GM12878 (cell line): ENCODE measurements around the gene NECTIN1. TPM values are rescaled to one million over a fixed set of nuclear protein-coding genes. Genes with fewer than 3 reads are reported as not detected.

Experiments
- ATAC-seq: fragments of 200-7000 bp; cut with Tn5 transposase; 3 replicates; pipeline ENCODE4 v1.9.1; 2020; ENCODE audit warnings: mild to moderate bottlenecking, moderate library complexity
- BruUV-seq: library from RNA; stranded (reverse); fragments of 400-500 nt; replicated peaks from 2 replicates; lab custom pipeline; 2021; lab: Mats Ljungman, UMichigan
- CTCF ChIA-PET: fragments of 300-600 bp; sonication (Branson Sonifier 250); formaldehyde crosslinking; extraction: SDS; loops from one replicate; lab custom pipeline; 2021; ENCODE audit warnings: inconsistent platforms; lab: Yijun Ruan, JAX
- POLR2A ChIA-PET: fragments of 350-600 bp; formaldehyde crosslinking; extraction: SDS; loops from one replicate; lab custom pipeline; 2021; ENCODE audit warnings: inconsistent platforms; lab: Charles Lee
- RAD21 ChIA-PET: fragments of 300-600 bp; sonication (Branson Sonifier 250); formaldehyde crosslinking; loops from one replicate; lab custom pipeline; 2023; ENCODE audit warnings: antibody characterized with exemption; ENCODE audit not compliant: unreplicated experiment; lab: Charles Lee
- SMC1A ChIA-PET: fragments of 300-600 bp; sonication (Branson Sonifier 250); formaldehyde crosslinking; loops from one replicate; lab custom pipeline; 2023; ENCODE audit not compliant: unreplicated experiment, uncharacterized antibody; lab: Charles Lee
- DNase-seq: peaks from one replicate; pipeline ENCODE4 v3.0.0-alpha.2; 2011; ENCODE audit warnings: low read depth, low spot score
- FAIRE-seq: peaks from 3 replicates; lab custom pipeline; 2011; peaks lifted over from hg19 to GRCh38; lab: Jason Lieb, UNC
- H2AFZ ChIP-seq: 2 replicates; pipeline ENCODE4 v1.6.0; 2011; ENCODE audit warnings: low read depth, low read length, control low read depth; ENCODE audit not compliant: control insufficient read depth
- H3K27ac ChIP-seq: 2 replicates; pipeline ENCODE4 v1.5.1; 2011; ENCODE audit warnings: control low read depth; ENCODE audit not compliant: control insufficient read depth, insufficient read depth
- H3K27me3 ChIP-seq, 2 experiments: replicated peaks in 1 of 2; 2 replicates each; pipeline versions ENCODE4 v1.6.0 to v1.6.1; 2011; ENCODE audit warnings: low read length in 1 of 2; ENCODE audit not compliant: control insufficient read depth in 2 of 2, insufficient read depth in 2 of 2
- H3K36me3 ChIP-seq, 2 experiments: 2 replicates each; pipeline ENCODE4 v1.5.1; 2011; ENCODE audit warnings: low read length in 1 of 2; ENCODE audit not compliant: control insufficient read depth in 2 of 2, insufficient read depth in 2 of 2
- H3K4me1 ChIP-seq: 2 replicates; pipeline ENCODE4 v1.6.1; 2011; ENCODE audit warnings: mild to moderate bottlenecking, low read length, moderate library complexity, mixed read lengths; ENCODE audit not compliant: control insufficient read depth, insufficient read depth
- H3K4me2 ChIP-seq: 2 replicates; pipeline ENCODE4 v1.6.0; 2011; ENCODE audit warnings: control low read depth; ENCODE audit not compliant: control insufficient read depth, insufficient read depth
- H3K4me3 ChIP-seq: fragments of 200-600 bp; sonication (generic); 2 replicates; pipeline ENCODE4 v1.5.1; 2016
- H3K79me2 ChIP-seq: 2 replicates; pipeline ENCODE4 v1.6.0; 2011; ENCODE audit warnings: low read length; ENCODE audit not compliant: control insufficient read depth, insufficient read depth
- H3K9ac ChIP-seq: 2 replicates; pipeline ENCODE4 v1.8.0; 2011; ENCODE audit warnings: low read length, control low read depth, mixed read lengths; ENCODE audit not compliant: control insufficient read depth, insufficient read depth
- H3K9me3 ChIP-seq: replicated peaks from 3 replicates; pipeline ENCODE4 v1.5.1; 2011; ENCODE audit warnings: mild to moderate bottlenecking, low read length; ENCODE audit not compliant: control insufficient read depth, insufficient read depth
- H4K20me1 ChIP-seq: 2 replicates; pipeline ENCODE4 v1.6.0; 2011; ENCODE audit not compliant: control insufficient read depth, insufficient read depth
- ASH2L ChIP-seq: fragments of 300-600, 200-600 bp; sonication (generic); IDR thresholded peaks from 2 replicates; pipeline ENCODE4 v1.6.1; 2017; ENCODE audit warnings: low read depth, mild to moderate bottlenecking, borderline replicate concordance
- ATF3 ChIP-seq: IDR thresholded peaks from 2 replicates; pipeline ENCODE4 v1.6.1; 2011; ENCODE audit warnings: low read depth, mild to moderate bottlenecking, low read length, moderate library complexity, borderline replicate concordance; ENCODE audit errors: extremely low read depth
- BMI1 ChIP-seq: fragments of 450-650 bp; IDR thresholded peaks from 2 replicates; pipeline ENCODE4 v1.6.1; 2016; ENCODE audit warnings: mild to moderate bottlenecking, moderate library complexity, borderline replicate concordance
- BRCA1 ChIP-seq: IDR thresholded peaks from 2 replicates; pipeline ENCODE4 v1.6.1; 2011; ENCODE audit warnings: low read depth, low read length, improper control_type of control experiment
- FOXM1 ChIP-seq: IDR thresholded peaks from 2 replicates; pipeline ENCODE4 v1.6.1; 2012; ENCODE audit warnings: low read depth, mild to moderate bottlenecking, inconsistent platforms, low read length, moderate library complexity
- NFXL1 ChIP-seq: fragments of 450-650 bp; IDR thresholded peaks from 2 replicates; pipeline ENCODE4 v1.6.1; 2017; ENCODE audit warnings: antibody characterized with exemption, mild to moderate bottlenecking, borderline replicate concordance
- PRDM15 ChIP-seq: fragments of 450-650 bp; formaldehyde crosslinking; IDR thresholded peaks from 2 replicates; pipeline ENCODE4 v1.4.0; 2020; ENCODE audit warnings: mild to moderate bottlenecking, moderate library complexity
- SMAD1 ChIP-seq: fragments of 450-650 bp; IDR thresholded peaks from 2 replicates; pipeline ENCODE4 v1.6.1; 2018; ENCODE audit warnings: mild to moderate bottlenecking, low read depth; ENCODE audit not compliant: partially characterized antibody
- TBL1XR1 ChIP-seq: IDR thresholded peaks from 2 replicates; pipeline ENCODE4 v1.6.1; 2012; ENCODE audit warnings: low read depth, low read length, improper control_type of control experiment
- ZNF207 ChIP-seq: fragments of 450-650 bp; IDR thresholded peaks from 2 replicates; pipeline ENCODE4 v1.6.1; 2014; ENCODE audit warnings: antibody characterized with exemption, mild to moderate bottlenecking, borderline replicate concordance
- ZNF217 ChIP-seq: fragments of 450-650 bp; IDR thresholded peaks from 2 replicates; pipeline ENCODE4 v1.6.1; 2017; ENCODE audit warnings: antibody characterized with exemption, mild to moderate bottlenecking
- ZNF384 ChIP-seq: IDR thresholded peaks from 2 replicates; pipeline ENCODE4 v1.6.1; 2012; ENCODE audit warnings: low read depth, mild to moderate bottlenecking, low read length, improper control_type of control experiment, borderline replicate concordance
- ZNF622 ChIP-seq: fragments of 450-650 bp; IDR thresholded peaks from 2 replicates; pipeline ENCODE4 v1.6.1; 2017; ENCODE audit warnings: mild to moderate bottlenecking, inconsistent platforms
- WGBS: methylation state at CpG from one replicate; pipeline ENCODE4 v1.1.6; 2016; ENCODE audit warnings: low lambda C conversion rate; ENCODE audit not compliant: insufficient replicate concordance, insufficient coverage; ENCODE audit errors: missing lambda C conversion rate; 5-methylcytosine and 5-hydroxymethylcytosine counted together
- in situ Hi-C: fragments of 300-500 bp; cut with MboI; formaldehyde crosslinking; loops from 9 replicates; pipeline ENCODE4 v1.14.3; 2018; ENCODE audit warnings: mixed read lengths
- intact Hi-C: fragments of 100-400 bp; cut with micrococcal nuclease; formaldehyde crosslinking; loops from one replicate; pipeline ENCODE4 v1.14.2; 2022; ENCODE audit not compliant: unreplicated experiment
- polyA plus RNA-seq, 11 experiments: library from polyadenylated mRNA; depleted of rRNA in 4 of 11; unstranded in 6 of 11; stranded (reverse) in 5 of 11; fragments of >200 nt; fragmentation: Nextera tagmentation in 4 of 11; fragmentation: Illumina TruSeq in 1 of 11; extraction: Ambion mirVana in 4 of 11; extraction: Trizol in 1 of 11; gene quantifications; 1 replicate in 1 of 11; 2 replicates in 10 of 11; pipeline versions ENCODE4 v1.2.1 to v1.2.3, GENCODE V29; 2011 to 2016; ENCODE audit warnings: inconsistent platforms in 2 of 11, missing spikeins in 2 of 11, low read depth in 1 of 11
- total RNA-seq, 4 experiments: library from RNA; depleted of rRNA in 3 of 4; stranded (reverse); fragments of >200 nt in 3 of 4; fragmentation: Illumina TruSeq in 1 of 4; extraction: Trizol in 1 of 4; gene quantifications; 2 replicates each; pipeline versions ENCODE4 v1.2.1 to v1.2.3, GENCODE V29; 2013 to 2021
- TF ChIP-seq, protein P1 (sequence below), 3 experiments: IDR thresholded peaks in 2 of 3; conservative IDR thresholded peaks in 1 of 3; 2 replicates each; pipeline ENCODE4 v1.5.1; 2011; ENCODE audit warnings: low read depth in 3 of 3, low read length in 3 of 3, mild to moderate bottlenecking in 3 of 3, control low read depth in 2 of 3, moderate library complexity in 2 of 3, inconsistent platforms in 1 of 3, mixed read lengths in 1 of 3; ENCODE audit not compliant: control insufficient read depth in 2 of 3, insufficient read depth in 1 of 3; ENCODE audit errors: extremely low read depth in 1 of 3

The NECTIN1 gene
- total and polyA plus RNA-seq, 10 of the 15 experiments (the other 5 are each of a cell fraction or from before 2014, with no cell fraction given) = 0.97 to 9.2 (median 2.3) TPM

GRCh38 chr11:119728651-119729580 lies at the start of gene NECTIN1 (continued):
- TF ChIP-seq BMI1 = no peak
- TF ChIP-seq, protein P1, sequence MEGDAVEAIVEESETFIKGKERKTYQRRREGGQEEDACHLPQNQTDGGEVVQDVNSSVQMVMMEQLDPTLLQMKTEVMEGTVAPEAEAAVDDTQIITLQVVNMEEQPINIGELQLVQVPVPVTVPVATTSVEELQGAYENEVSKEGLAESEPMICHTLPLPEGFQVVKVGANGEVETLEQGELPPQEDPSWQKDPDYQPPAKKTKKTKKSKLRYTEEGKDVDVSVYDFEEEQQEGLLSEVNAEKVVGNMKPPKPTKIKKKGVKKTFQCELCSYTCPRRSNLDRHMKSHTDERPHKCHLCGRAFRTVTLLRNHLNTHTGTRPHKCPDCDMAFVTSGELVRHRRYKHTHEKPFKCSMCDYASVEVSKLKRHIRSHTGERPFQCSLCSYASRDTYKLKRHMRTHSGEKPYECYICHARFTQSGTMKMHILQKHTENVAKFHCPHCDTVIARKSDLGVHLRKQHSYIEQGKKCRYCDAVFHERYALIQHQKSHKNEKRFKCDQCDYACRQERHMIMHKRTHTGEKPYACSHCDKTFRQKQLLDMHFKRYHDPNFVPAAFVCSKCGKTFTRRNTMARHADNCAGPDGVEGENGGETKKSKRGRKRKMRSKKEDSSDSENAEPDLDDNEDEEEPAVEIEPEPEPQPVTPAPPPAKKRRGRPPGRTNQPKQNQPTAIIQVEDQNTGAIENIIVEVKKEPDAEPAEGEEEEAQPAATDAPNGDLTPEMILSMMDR (IDR thresholded peaks at IDR 0.05 in 2 of 3, conservative IDR thresholded peaks at IDR 0.05 in 1 of 3; ENCODE audit: control insufficient read depth in 2 of 3, extremely low read depth in 1 of 3, insufficient read depth in 1 of 3, low read depth in 3 of 3, low read length in 3 of 3) = peak; percentile 69 to 94 (median 84)
- no peak for TF ChIP-seq BRCA1
- TF ChIP-seq FOXM1 = no peak
- peak; percentile 66; the same call in 1 of the 2 replicates for TF ChIP-seq ZNF207
- 0 out of 2 replicates have a peak, but pooled peaks have one; percentile 44 for TF ChIP-seq TBL1XR1
- peak; percentile 46; the same call in 1 of the 2 replicates for TF ChIP-seq ZNF217

GRCh38 chr11:119778391-119779194 lies 49.6 kb upstream of the NECTIN1 start:
- no peak for ATAC-seq
- H3K27me3 ChIP-seq = no peaks in the 10 kb centered on the region
- WGBS = 62% methylated on average over 15 of the region's 15 CpGs
- no peak for TF ChIP-seq ZNF622
- no peak for TF ChIP-seq SMAD1
- TF ChIP-seq NFXL1 = no peak
- no peak for TF ChIP-seq PRDM15 (CRISPR knock-in tag)
- no peak for TF ChIP-seq ZNF384
- no peak for TF ChIP-seq ATF3
- no peak for TF ChIP-seq ASH2L

More at GRCh38 chr11:119778391-119779194, 49.6 kb upstream of the NECTIN1 start:
- Histone ChIP-seq H3K4me2 (no peak overlapping the region), H3K79me2 (no peaks in the 10 kb centered on the region), H3K4me1 (no peaks in the 10 kb centered on the region; the same call in 1 of the 2 replicates), H3K4me3 (no peak overlapping the region), H3K9ac (no peak overlapping the region), H3K36me3 (peaks cover 0 to 2% of the 10 kb centered on the region in 2 experiments; a peak in 2 of 4 replicates), H3K9me3 (no peaks in the 10 kb centered on the region; the same call in 2 of the 3 replicates), H2AFZ (no peak overlapping the region), H4K20me1 (0 out of 2 replicates have a peak, but pooled peaks cover 4% of the 10 kb centered on the region), H3K27ac (no peak overlapping the region)
- FAIRE-seq (no peak), DNase-seq (no peak)
- no TSS peak for BruUV-seq
- ChIA-PET SMC1A (no interaction called here), CTCF (no interaction called here), POLR2A (no interaction called here), RAD21 (no interaction called here)
- intact Hi-C loops (no loop called here), in situ Hi-C loops (no loop called here)
